Body of pancreas (tissue), 4 donors: ENCODE data around the gene LIN7B. TPM values are rescaled to one million over a fixed set of nuclear protein-coding genes. Genes with fewer than 3 reads are reported as not detected.

Experiments
- ATAC-seq: fragments of 150-250 bp; one replicate; pipeline ENCODE4 v1.9.1; 2016
- DNase-seq, 4 donors: peaks; one replicate each; pipeline ENCODE4 v3.0.0-alpha.2; 2019
- H3K27ac ChIP-seq, 4 donors: fragments of 200-600 bp; sonication (generic); 1 replicate in 3 of 4; 2 replicates in 1 of 4; pipeline versions ENCODE4 v1.5.1 to v1.6.1; 2016 to 2019; ENCODE audit warnings: mild to moderate bottlenecking in 1 of 4, mixed read lengths in 1 of 4, moderate library complexity in 1 of 4
- H3K27me3 ChIP-seq, 2 donors: fragments of 200-600 bp; sonication (generic); one replicate each; pipeline ENCODE4 v1.6.0; 2016; ENCODE audit warnings: mild to moderate bottlenecking in 1 of 2
- H3K36me3 ChIP-seq, 2 donors: fragments of 200-600 bp; sonication (generic); replicated peaks in 1 of 2; 2 replicates each; pipeline ENCODE4 v1.5.1; 2016; ENCODE audit warnings: low read depth in 2 of 2; ENCODE audit not compliant: insufficient read depth in 1 of 2
- H3K4me1 ChIP-seq: fragments of 200-600 bp; sonication (generic); one replicate; pipeline ENCODE4 v1.6.0; 2016
- H3K4me3 ChIP-seq, 2 donors: fragments of 200-600 bp; sonication (generic); 1 replicate in 1 of 2; 2 replicates in 1 of 2; pipeline ENCODE4 v1.5.1; 2016 to 2019
- H3K9me3 ChIP-seq, 3 donors: fragments of 200-600 bp; sonication (generic); 1 replicate in 2 of 3; 2 replicates in 1 of 3; pipeline ENCODE4 v1.5.1; 2016
- POLR2A ChIP-seq, 3 donors: fragments of 450-650 bp; IDR thresholded peaks; one replicate each; pipeline ENCODE4 v1.6.1; 2016; ENCODE audit warnings: antibody characterized with exemption in 3 of 3, mild to moderate bottlenecking in 2 of 3
- WGBS, 2 donors: methylation state at CpG; one replicate each; pipeline ENCODE4 v1.1.5; 2017; 5-methylcytosine and 5-hydroxymethylcytosine counted together
- intact Hi-C: fragments of 100-400 bp; cut with DNase I; formaldehyde crosslinking; loops from one replicate; pipeline ENCODE4 v1.15.1; 2023
- total RNA-seq, 2 donors: library from RNA; depleted of rRNA; stranded (reverse); fragments of >200 nt; gene quantifications; one replicate each; pipeline ENCODE4 v1.1.0, GENCODE V29; 2016
- TF ChIP-seq, protein P1 (sequence below), 7 experiments: fragments of 450-650 bp in 4 of 7; fragments of 200-600 bp in 3 of 7; sonication (generic) in 3 of 7; IDR thresholded peaks; one replicate each; pipeline ENCODE4 v1.5.1; 2016 to 2019; ENCODE audit warnings: antibody characterized with exemption in 7 of 7

Gene LIN7B
- total RNA-seq = 10 to 100 TPM in 1 of 2 donors, 1 to 10 TPM in 1; 8.3 to 24.1 TPM

DNA sequence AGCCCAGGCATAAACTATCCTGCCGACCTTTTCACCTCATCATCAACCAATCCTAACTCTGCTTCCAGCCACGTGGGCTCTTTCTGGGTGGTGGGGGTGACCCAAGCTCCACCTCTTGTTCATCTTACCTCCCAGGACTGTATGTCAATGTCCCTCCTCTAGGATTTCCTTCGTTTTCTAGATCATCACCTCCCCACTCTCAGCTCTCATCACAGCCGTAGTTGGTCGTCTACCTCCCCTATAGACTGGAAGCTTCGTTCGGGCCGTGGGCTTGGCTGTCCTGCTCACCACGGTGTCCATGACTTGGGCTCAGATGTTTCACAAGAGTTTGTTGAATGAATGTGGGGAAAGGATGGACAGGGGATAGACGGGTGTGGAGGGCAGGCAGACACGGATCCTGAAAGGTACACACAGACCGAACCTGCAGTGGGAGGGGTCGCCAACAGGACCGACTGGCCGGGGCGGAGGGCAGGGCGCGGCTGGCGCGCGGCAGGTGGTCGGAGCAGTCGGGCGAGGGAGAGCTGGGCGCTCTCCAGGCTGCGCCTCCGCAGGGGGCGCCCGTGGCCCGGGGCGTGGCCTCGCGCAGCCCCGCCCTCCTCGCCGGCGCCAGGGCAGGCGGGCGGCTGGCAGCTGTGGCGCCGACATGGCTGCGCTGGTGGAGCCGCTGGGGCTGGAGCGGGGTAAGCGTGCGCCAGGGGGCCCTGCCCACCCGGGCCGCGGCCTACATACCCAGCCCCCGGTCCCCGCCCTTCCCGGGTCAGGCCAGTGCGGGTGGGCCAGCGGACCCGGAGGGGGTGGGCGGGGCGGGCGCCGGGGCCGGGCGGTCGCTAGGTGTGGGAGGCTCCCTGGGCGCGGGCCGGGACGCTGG, at the start of gene LIN7B:
LIN7B (plus strand) TSS at position 609 of the 868 bp plus-strand sequence; CDS start at position 644, 35 bp downstream.
- peak within 1 kb of the TSS in 3 of 4 donors; percentile 63 to 73 (median 68) for H3K27ac ChIP-seq
- intact Hi-C loops = loop anchor here (5.0 kb wide), 1 partner anchor 33 kb away; no protein-coding TSS in a partner anchor
- DNase-seq = peak; percentile 52 to 78 (median 72)

DNA sequence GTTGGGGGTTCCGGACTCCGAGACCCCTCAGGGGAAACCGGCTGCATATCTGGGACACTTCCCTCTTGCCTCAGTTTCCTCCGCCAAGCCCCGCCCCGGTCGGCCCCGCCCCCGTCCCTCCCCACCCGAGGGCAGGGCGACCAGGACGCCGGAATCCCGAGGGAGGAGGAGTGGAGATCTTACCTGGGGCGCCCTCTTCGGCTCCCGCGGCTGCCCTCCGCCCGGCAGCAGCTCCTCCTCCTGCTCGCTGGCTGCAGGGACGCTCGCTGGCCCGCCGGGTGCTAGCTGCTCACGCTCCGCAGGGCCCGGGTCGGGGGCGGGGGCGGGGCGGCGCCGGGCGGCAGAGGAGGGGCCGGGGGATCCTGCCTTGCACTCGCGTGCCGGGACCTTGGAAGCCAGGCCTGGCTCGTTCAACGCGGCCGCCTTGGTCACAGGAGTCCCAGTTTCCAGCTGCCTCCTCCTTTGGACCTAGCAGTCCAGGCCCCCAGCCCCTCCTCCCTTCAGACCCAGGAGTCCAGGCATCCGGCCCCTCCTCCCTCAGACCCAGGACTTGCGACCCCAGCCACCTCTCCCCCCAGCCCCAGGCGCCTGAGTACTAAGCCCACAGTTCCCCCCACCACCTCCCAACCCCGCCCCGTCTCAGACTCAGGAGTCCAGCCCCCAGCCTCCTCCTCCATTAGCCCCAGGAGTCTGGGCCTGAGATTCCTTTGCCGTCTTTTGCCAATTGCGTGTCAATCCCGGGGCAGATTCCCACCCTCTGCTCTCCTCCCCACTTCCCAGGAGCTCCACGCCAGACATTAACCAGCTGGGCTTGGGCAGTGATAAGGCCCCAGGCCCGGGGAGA, 49.2 kb upstream of the LIN7B start, which contains the start of gene NTF4:
NTF4 (minus strand) TSS at position 51 of the 844 bp plus-strand sequence. CDS start 2,821 bp downstream, outside the sequence.
- ATAC-seq (peak; percentile 45), DNase-seq (peak in 3 of 4 donors; percentile 19 to 52 (median 39))
- WGBS, 2 donors = 8 to 28% methylated on average over 7 to 48 of the region's 53 CpGs
- Histone ChIP-seq H3K9me3 (no peaks in the 10 kb centered on the region), H3K27ac (no peak within 1 kb of the TSS), H3K27me3 (peaks cover 0 to 7% of the 10 kb centered on the region in 2 donors), H3K36me3 (no peaks in the 10 kb centered on the region), H3K4me3 (no peak within 1 kb of the TSS), H3K4me1 (peaks cover 12% of the 10 kb centered on the region)
- TF ChIP-seq POLR2A (IDR thresholded peaks at IDR 0.05) = no peak
- TF ChIP-seq, protein P1, sequence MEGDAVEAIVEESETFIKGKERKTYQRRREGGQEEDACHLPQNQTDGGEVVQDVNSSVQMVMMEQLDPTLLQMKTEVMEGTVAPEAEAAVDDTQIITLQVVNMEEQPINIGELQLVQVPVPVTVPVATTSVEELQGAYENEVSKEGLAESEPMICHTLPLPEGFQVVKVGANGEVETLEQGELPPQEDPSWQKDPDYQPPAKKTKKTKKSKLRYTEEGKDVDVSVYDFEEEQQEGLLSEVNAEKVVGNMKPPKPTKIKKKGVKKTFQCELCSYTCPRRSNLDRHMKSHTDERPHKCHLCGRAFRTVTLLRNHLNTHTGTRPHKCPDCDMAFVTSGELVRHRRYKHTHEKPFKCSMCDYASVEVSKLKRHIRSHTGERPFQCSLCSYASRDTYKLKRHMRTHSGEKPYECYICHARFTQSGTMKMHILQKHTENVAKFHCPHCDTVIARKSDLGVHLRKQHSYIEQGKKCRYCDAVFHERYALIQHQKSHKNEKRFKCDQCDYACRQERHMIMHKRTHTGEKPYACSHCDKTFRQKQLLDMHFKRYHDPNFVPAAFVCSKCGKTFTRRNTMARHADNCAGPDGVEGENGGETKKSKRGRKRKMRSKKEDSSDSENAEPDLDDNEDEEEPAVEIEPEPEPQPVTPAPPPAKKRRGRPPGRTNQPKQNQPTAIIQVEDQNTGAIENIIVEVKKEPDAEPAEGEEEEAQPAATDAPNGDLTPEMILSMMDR (IDR thresholded peaks at IDR 0.05) = no peak
- intact Hi-C loops = no loop called here

More for the DNA sequence above, at the start of gene LIN7B:
- 1 to 3% methylated on average over 11 to 35 of the region's 66 CpGs for WGBS, 2 donors
- Histone ChIP-seq H3K4me3 (peak within 1 kb of the TSS; percentile 70 to 80), H3K27me3 (no peaks in the 10 kb centered on the region), H3K4me1 (peaks cover 29% of the 10 kb centered on the region), H3K36me3 (peaks cover 0 to 1% of the 10 kb centered on the region in 2 donors), H3K9me3 (no peaks in the 10 kb centered on the region)
- no peak for TF ChIP-seq POLR2A (IDR thresholded peaks at IDR 0.05)
- TF ChIP-seq, protein P1 (IDR thresholded peaks at IDR 0.05) = peak in 6 of 7 experiments; percentile 23 to 80 (median 66)
- ATAC-seq = peak; percentile 69

GRCh38 chr19:49065905-49066512, 48.2 kb upstream of the LIN7B start:
- 57 to 73% methylated on average over 11 to 13 of the region's 13 CpGs for WGBS, 2 donors
- Histone ChIP-seq H3K4me1 (peaks cover 12% of the 10 kb centered on the region), H3K36me3 (no peaks in the 10 kb centered on the region), H3K4me3 (no peak overlapping the region), H3K27me3 (peaks cover 0 to 7% of the 10 kb centered on the region in 2 donors), H3K9me3 (no peaks in the 10 kb centered on the region), H3K27ac (no peak overlapping the region)
- intact Hi-C loops = no loop called here
- TF ChIP-seq, protein P1 (IDR thresholded peaks at IDR 0.05) = no peak
- no peak for TF ChIP-seq POLR2A (IDR thresholded peaks at IDR 0.05)
- ATAC-seq (no peak), DNase-seq (no peak)

DNA sequence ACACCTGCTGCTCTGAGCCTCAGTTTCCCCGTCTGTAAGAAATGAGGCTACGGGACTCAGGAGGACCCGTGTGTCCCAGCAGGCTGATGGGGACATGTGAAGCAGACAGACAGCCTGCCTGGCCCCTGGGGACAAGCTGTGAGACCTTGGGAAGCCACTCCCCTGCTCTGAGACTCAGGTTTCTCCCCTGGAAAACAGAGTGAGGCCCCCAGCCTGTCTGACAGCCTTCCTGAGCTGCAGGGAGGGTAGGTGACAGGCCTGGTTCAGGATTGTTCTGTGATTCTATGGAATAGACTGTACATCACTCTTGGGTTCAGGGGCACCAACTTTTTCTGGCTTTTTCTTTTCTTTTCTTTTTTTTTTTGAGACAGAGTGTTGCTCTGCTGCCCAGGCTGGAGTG, 46.6 kb upstream of the LIN7B start:
- peaks cover 17% of the 10 kb centered on the region for H3K4me1 ChIP-seq
- intact Hi-C loops = no loop called here
- no peak for ATAC-seq
- H3K9me3 ChIP-seq = no peaks in the 10 kb centered on the region
- H3K36me3 ChIP-seq = no peaks in the 10 kb centered on the region
- DNase-seq = no peak
- no peak overlapping the region for H3K4me3 ChIP-seq
- TF ChIP-seq, protein P1 (IDR thresholded peaks at IDR 0.05) = no peak
- TF ChIP-seq POLR2A (IDR thresholded peaks at IDR 0.05) = no peak
- H3K27ac ChIP-seq = no peak overlapping the region
- 29 to 40% methylated on average over 2 to 3 of the region's 3 CpGs for WGBS, 2 donors
- peaks cover 0 to 19% of the 10 kb centered on the region in 2 donors for H3K27me3 ChIP-seq
